Ovary (tissue), 9 donors: Measurements from ENCODE around the gene MTMR12. TPM values are rescaled to one million over a fixed set of nuclear protein-coding genes. Genes with fewer than 3 reads are reported as not detected.
"Not testable (repeated sequence)": the region's sequence is repeated elsewhere in the genome, so short reads cannot be mapped to it uniquely, and the experiment has no call there.

ENCODE experiments used
- DNase-seq, 5 donors: peaks; one replicate each; pipeline ENCODE4 v3.0.0-alpha.2; 2019 to 2020
- H3K27ac ChIP-seq, 2 donors: fragments of 200-600 bp; one replicate each; pipeline versions ENCODE4 v1.5.1 to v1.8.0; 2019 to 2022
- H3K27me3 ChIP-seq: fragments of 200-600 bp; one replicate; pipeline ENCODE4 v1.8.0; 2022
- H3K36me3 ChIP-seq: fragments of 200-600 bp; sonication (generic); one replicate; pipeline ENCODE4 v1.5.1; 2019
- H3K4me1 ChIP-seq: one replicate; pipeline ENCODE4 v1.8.1; 2013; ENCODE audit warnings: mild to moderate bottlenecking, moderate library complexity; ENCODE audit not compliant: insufficient read depth
- H3K4me3 ChIP-seq: fragments of 200-600 bp; sonication (generic); one replicate; pipeline ENCODE4 v1.5.1; 2017
- H3K9me3 ChIP-seq, 2 donors: fragments of 200-600 bp in 1 of 2; sonication (generic) in 1 of 2; one replicate each; pipeline versions ENCODE4 v1.5.1 to v1.8.1; 2013 to 2019; ENCODE audit warnings: mild to moderate bottlenecking in 1 of 2, moderate library complexity in 1 of 2
- CTCF ChIP-seq, 3 donors: fragments of 450-650 bp in 2 of 3; fragments of 200-600 bp in 1 of 3; IDR thresholded peaks; one replicate each; pipeline versions ENCODE4 v1.5.1 to v1.8.0; 2016 to 2022; ENCODE audit warnings: antibody characterized with exemption in 3 of 3, mild to moderate bottlenecking in 1 of 3
- EP300 ChIP-seq: sonication (generic); formaldehyde crosslinking; IDR thresholded peaks from one replicate; pipeline ENCODE4 v1.6.1; 2017; ENCODE audit warnings: antibody characterized with exemption
- POLR2A ChIP-seq: fragments of 450-650 bp; IDR thresholded peaks from one replicate; pipeline ENCODE4 v1.6.1; 2017; ENCODE audit warnings: antibody characterized with exemption, mild to moderate bottlenecking, moderate library complexity
- WGBS, 3 donors: extraction: QIAGEN DNeasy Blood & Tissue Kit in 1 of 3; methylation state at CpG; one replicate each; pipeline versions ENCODE4 v1.1.5 to v1.1.7; 2013 to 2017; 5-methylcytosine and 5-hydroxymethylcytosine counted together
- intact Hi-C, 4 donors: fragments of 100-400 bp; cut with DNase I; formaldehyde crosslinking; loops; one replicate each; pipeline versions ENCODE4 v1.11.0 to v1.15.1; 2022 to 2023
- polyA plus RNA-seq, 2 donors: library from polyadenylated mRNA; stranded (reverse); fragments of 200-250 nt in 1 of 2; fragments of 350-450 nt in 1 of 2; fragmentation: Illumina TruSeq in 1 of 2; extraction: RNeasy Lipid Tissue Mini Kit (QIAGEN cat#74804) in 1 of 2; gene quantifications; one replicate each; pipeline ENCODE4 v1.2.3, GENCODE V29; 2013 to 2014
- total RNA-seq, 7 donors: library from RNA; depleted of rRNA in 2 of 7; stranded (reverse); fragments of >200 nt in 2 of 7; fragmentation: NEBNext Ultra II Directional in 3 of 7; extraction: Animal tissue kit (Norgen Biotek cat#: 25700) in 3 of 7; gene quantifications; one replicate each; pipeline versions ENCODE4 v1.1.0 to v1.2.4, GENCODE V29; 2016 to 2023
- donor health status: DM: no; HTN: no; CAD: no; lungs with moderate emphysema.
- donor health status: DM: no; HTN: no; CAD: no.
- donor health status: Bipolar disorder and iron deficiency.
- donor health status: DM: yes; HTN: yes; CAD: no.
- donor health status: DM: no; HTN: no; CAD: no.
- donor health status: DM: yes; HTN: yes; CAD: no.

The MTMR12 gene
- total and polyA plus RNA-seq, 9 donors, result 14.9 to 39.0 (median 35.2) TPM

- 90 to 97% (median 92%) methylated on average over 5 of the region's 5 CpGs for WGBS, 3 donors
- H3K36me3 ChIP-seq, result no peaks in the 10 kb centered on the region
- intact Hi-C loops, result no loop called here
- no peak for DNase-seq
- H3K27me3 ChIP-seq, result no peaks in the 10 kb centered on the region
- peaks cover 4% of the 10 kb centered on the region for H3K4me1 ChIP-seq
- H3K4me3 ChIP-seq, result no peak overlapping the region
- TF ChIP-seq POLR2A (no peak), CTCF (IDR thresholded peaks at IDR 0.05) (no peak), EP300 (no peak)
- H3K27ac ChIP-seq, result no peak overlapping the region
- H3K9me3 ChIP-seq, result no peaks in the 10 kb centered on the region
Measured at GRCh38 chr5:32290922-32291321, 21.8 kb downstream of the MTMR12 start.

DNA sequence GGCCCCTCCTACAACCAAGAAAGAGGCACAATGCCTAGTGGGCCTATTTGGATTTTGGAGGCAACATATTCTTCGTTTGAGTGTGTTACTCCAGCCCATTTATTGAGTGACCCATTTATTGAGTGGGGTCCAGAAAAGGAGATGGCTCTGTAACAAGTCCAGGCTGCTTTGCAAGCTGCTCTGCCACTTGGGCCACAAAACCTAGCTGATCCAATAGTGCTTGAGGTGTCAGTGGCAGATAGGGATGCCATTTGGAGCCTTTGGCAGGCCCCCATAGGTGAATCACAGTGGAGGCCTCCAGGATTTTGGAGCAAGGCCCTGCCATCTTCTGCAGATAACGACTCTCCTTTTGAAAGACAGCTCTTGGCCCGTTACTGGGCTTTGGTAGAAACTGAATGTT lies 22.2 kb downstream of the MTMR12 start:
- WGBS, 3 donors, result 95 to 100% (median 97%) methylated on average over 3 of the region's 3 CpGs
- H3K4me3 ChIP-seq, H3K36me3 ChIP-seq, DNase-seq, H3K27ac ChIP-seq, H3K4me1 ChIP-seq, H3K27me3 ChIP-seq, intact Hi-C loops, H3K9me3 ChIP-seq: not testable (repeated sequence)

GRCh38 chr5:32289986-32290385 lies 22.8 kb downstream of the MTMR12 start:
- WGBS, 3 donors, result 100% methylated on average over 1 of the region's 1 CpG
- H3K27me3 ChIP-seq, H3K4me3 ChIP-seq, H3K4me1 ChIP-seq, intact Hi-C loops, H3K9me3 ChIP-seq, H3K27ac ChIP-seq, H3K36me3 ChIP-seq, DNase-seq: not testable (repeated sequence)

- WGBS, 3 donors, result 82 to 96% (median 90%) methylated on average over 3 of the region's 3 CpGs
- H3K27ac ChIP-seq, intact Hi-C loops: not testable (repeated sequence)
Measured at GRCh38 chr5:32288135-32288534, 24.6 kb downstream of the MTMR12 start.

DNA sequence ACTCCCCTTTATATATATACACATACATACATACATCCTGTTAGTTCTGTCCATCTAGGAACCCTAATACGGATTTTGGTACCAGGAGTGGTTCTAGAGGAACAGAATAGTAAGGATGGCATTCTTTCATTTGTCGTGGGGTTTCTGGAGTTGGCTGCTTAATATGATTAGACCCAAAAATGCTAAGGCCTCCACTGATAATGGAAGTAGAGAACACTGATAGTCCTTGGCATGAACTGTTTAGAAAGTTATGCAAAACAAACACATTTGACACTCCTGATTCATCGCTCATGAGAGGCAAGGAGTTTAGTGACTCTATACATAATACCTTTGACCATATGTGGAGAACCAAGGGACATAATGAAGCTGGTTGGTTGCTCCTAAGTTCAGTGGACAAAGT lies 25.2 kb downstream of the MTMR12 start:
- intact Hi-C loops, H3K4me1 ChIP-seq, H3K27me3 ChIP-seq, H3K9me3 ChIP-seq, H3K4me3 ChIP-seq, H3K36me3 ChIP-seq, DNase-seq, H3K27ac ChIP-seq: not testable (repeated sequence)
- WGBS, 3 donors, result 51 to 72% (median 62%) methylated on average over 3 of the region's 3 CpGs

More at GRCh38 chr5:32288135-32288534, 24.6 kb downstream of the MTMR12 start:
- H3K9me3 ChIP-seq, H3K27me3 ChIP-seq, DNase-seq, H3K4me1 ChIP-seq, H3K36me3 ChIP-seq, H3K4me3 ChIP-seq: not testable (repeated sequence)

DNA sequence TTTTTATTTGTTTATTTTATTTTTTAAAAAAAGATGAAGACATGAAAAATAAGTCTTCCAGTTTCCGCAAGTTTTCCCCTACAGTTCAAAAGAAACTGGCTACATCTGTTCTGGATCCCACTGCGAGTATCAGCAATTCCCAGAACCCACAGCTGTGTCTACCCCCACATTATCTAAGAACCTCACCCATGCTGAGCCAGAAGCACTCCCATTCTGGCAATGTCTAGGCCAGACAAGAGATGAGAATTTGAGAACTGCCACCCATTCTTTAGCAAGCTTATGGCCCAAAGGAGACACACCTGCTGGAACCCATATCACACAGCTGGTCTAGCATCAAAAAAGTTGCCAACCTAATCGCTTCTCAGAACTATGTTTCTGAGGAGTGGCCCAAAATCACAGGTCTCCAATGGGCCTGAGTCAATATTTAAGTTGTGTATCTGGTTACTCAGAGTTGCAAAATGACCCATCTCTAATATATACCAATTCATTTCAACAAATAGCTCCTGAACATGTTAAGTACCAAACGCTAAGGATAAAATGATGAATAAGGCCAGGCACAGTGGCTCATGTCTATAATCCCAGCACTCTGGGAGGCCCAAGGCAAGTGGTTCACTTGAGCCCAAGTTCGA lies 27.1 kb downstream of the MTMR12 start:
- Histone ChIP-seq H3K36me3 (no peaks in the 10 kb centered on the region), H3K4me3 (no peak overlapping the region), H3K4me1 (peaks cover 7% of the 10 kb centered on the region), H3K27me3 (no peaks in the 10 kb centered on the region), H3K9me3 (no peaks in the 10 kb centered on the region), H3K27ac (no peak overlapping the region)
- no peak for TF ChIP-seq EP300
- TF ChIP-seq POLR2A, result no peak
- TF ChIP-seq CTCF (IDR thresholded peaks at IDR 0.05), result no peak
- WGBS, 3 donors, result 69 to 81% (median 73%) methylated on average over 5 of the region's 5 CpGs
- no peak for DNase-seq
- intact Hi-C loops, result no loop called here
